DOHH2 (cell line): Measurements from ENCODE around the gene STPG2.

Source experiments
- CTCF ChIP-seq: fragments of 200-600 bp; sonication (generic); IDR thresholded peaks from one replicate; pipeline ENCODE4 v1.5.1; 2014; ENCODE audit warnings: antibody characterized with exemption, mild to moderate bottlenecking, low read depth, low read length; ENCODE audit not compliant: poor library complexity, severe bottlenecking
- EZH2phosphoT487 ChIP-seq: fragments of 200-600 bp; sonication (generic); IDR thresholded peaks from 2 replicates; pipeline ENCODE4 v1.6.1; 2017; ENCODE audit warnings: borderline replicate concordance, mild to moderate bottlenecking, antibody characterized with exemption, low read length, moderate library complexity, mixed read lengths

DNA sequence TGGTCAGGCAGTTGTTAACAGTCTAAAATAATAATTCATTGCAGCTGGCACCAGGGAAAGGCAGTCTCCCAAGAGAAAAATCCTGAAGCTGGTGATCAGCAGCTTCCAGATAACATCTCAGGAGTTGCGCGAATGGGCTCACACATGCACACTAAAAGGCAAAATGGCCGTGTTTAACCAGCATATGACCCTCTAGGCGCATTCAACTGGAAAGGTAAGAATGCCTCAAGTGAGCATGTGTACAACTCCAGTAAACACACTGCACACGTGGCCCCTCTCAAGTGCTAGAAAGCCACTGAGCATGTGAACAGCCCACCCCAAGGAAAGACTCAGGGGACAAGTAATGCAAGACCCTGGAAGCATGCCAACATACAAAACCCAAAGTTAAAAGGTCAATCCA is 33.1 kb downstream of the STPG2 start:
- TF ChIP-seq CTCF (no peak), EZH2phosphoT487 (no peak)
